Dendritic cell treated with granulocyte-macrophage colony-stimulating factor and Interleukin-4, amounts not matched to agents 40 ng/mL and 50 ng/mL, for 4 days (primary cell): ENCODE data around the gene MAP2K6.

ENCODE experiments used
- H3K27ac Mint-ChIP-seq: one replicate; pipeline ENCODE4 v1.8.0; 2022; ENCODE audit warnings: mild to moderate bottlenecking, mixed read lengths
- H3K27me3 Mint-ChIP-seq: one replicate; pipeline ENCODE4 v1.8.0; 2022; ENCODE audit warnings: mild to moderate bottlenecking, mixed read lengths
- H3K36me3 Mint-ChIP-seq: one replicate; pipeline ENCODE4 v1.8.0; 2022; ENCODE audit warnings: low read depth, mixed read lengths
- H3K4me1 Mint-ChIP-seq: one replicate; pipeline ENCODE4 v1.8.0; 2022; ENCODE audit warnings: low read depth, mixed read lengths
- H3K4me3 Mint-ChIP-seq: one replicate; pipeline ENCODE4 v1.8.0; 2022; ENCODE audit warnings: mild to moderate bottlenecking, moderate library complexity, mixed read lengths
- H3K9me3 Mint-ChIP-seq: one replicate; pipeline ENCODE4 v1.8.0; 2022; ENCODE audit warnings: mixed read lengths
- intact Hi-C: fragments of 100-400 bp; cut with micrococcal nuclease; formaldehyde crosslinking; loops from one replicate; pipeline ENCODE4 v1.15.0; 2022

MAP2K6 gene

GRCh38 chr17:69435971-69436696 lies 21.6 kb downstream of the MAP2K6 start:
- Mint-ChIP-seq H3K27ac (no peak overlapping the region), H3K4me1 (no peaks in the 10 kb centered on the region), H3K4me3 (no peak overlapping the region), H3K36me3 (peaks cover 6% of the 10 kb centered on the region), H3K27me3 (no peaks in the 10 kb centered on the region), H3K9me3 (no peaks in the 10 kb centered on the region)
- intact Hi-C loops = no loop called here

GRCh38 chr17:69437475-69437874 lies 23.0 kb downstream of the MAP2K6 start:
- Mint-ChIP-seq H3K36me3 (peaks cover 6% of the 10 kb centered on the region), H3K9me3 (no peaks in the 10 kb centered on the region)

GRCh38 chr17:69438776-69439175 lies 24.3 kb downstream of the MAP2K6 start:
- H3K4me3 Mint-ChIP-seq = no peak overlapping the region
- no peaks in the 10 kb centered on the region for H3K4me1 Mint-ChIP-seq
- H3K36me3 Mint-ChIP-seq = peaks cover 6% of the 10 kb centered on the region
- no peak overlapping the region for H3K27ac Mint-ChIP-seq
- intact Hi-C loops = no loop called here
- no peaks in the 10 kb centered on the region for H3K27me3 Mint-ChIP-seq
- H3K9me3 Mint-ChIP-seq = no peaks in the 10 kb centered on the region

More at GRCh38 chr17:69437475-69437874, 23.0 kb downstream of the MAP2K6 start:
- Mint-ChIP-seq H3K27me3 (no peaks in the 10 kb centered on the region), H3K27ac (no peak overlapping the region), H3K4me1 (no peaks in the 10 kb centered on the region), H3K4me3 (no peak overlapping the region)
- intact Hi-C loops = no loop called here

- H3K4me1 Mint-ChIP-seq = peaks cover 6% of the 10 kb centered on the region
- intact Hi-C loops = no loop called here
- no peak overlapping the region for H3K4me3 Mint-ChIP-seq
- no peak overlapping the region for H3K27ac Mint-ChIP-seq
- no peaks in the 10 kb centered on the region for H3K9me3 Mint-ChIP-seq
- peaks cover 6% of the 10 kb centered on the region for H3K36me3 Mint-ChIP-seq
- no peaks in the 10 kb centered on the region for H3K27me3 Mint-ChIP-seq
These were observed 26.7 kb downstream of the MAP2K6 start for GRCh38 chr17:69441179-69441578.

- H3K27ac Mint-ChIP-seq = no peak overlapping the region
- H3K4me1 Mint-ChIP-seq = peaks cover 6% of the 10 kb centered on the region
- intact Hi-C loops = no loop called here
- no peaks in the 10 kb centered on the region for H3K9me3 Mint-ChIP-seq
- H3K4me3 Mint-ChIP-seq = no peak overlapping the region
- no peaks in the 10 kb centered on the region for H3K27me3 Mint-ChIP-seq
- peaks cover 6% of the 10 kb centered on the region for H3K36me3 Mint-ChIP-seq
These were observed 28.6 kb downstream of the MAP2K6 start for GRCh38 chr17:69443138-69443537.

- H3K27me3 Mint-ChIP-seq = no peaks in the 10 kb centered on the region
- H3K4me3 Mint-ChIP-seq = no peak overlapping the region
- H3K9me3 Mint-ChIP-seq = no peaks in the 10 kb centered on the region
- intact Hi-C loops = no loop called here
- H3K27ac Mint-ChIP-seq = no peak overlapping the region
- peaks cover 6% of the 10 kb centered on the region for H3K36me3 Mint-ChIP-seq
- peaks cover 6% of the 10 kb centered on the region for H3K4me1 Mint-ChIP-seq
These were observed 29.5 kb downstream of the MAP2K6 start for GRCh38 chr17:69444023-69444422.

- Mint-ChIP-seq H3K9me3 (no peaks in the 10 kb centered on the region), H3K27ac (peak overlapping the region; percentile 66), H3K4me1 (peaks cover 6% of the 10 kb centered on the region), H3K4me3 (no peak overlapping the region), H3K36me3 (peaks cover 5% of the 10 kb centered on the region), H3K27me3 (no peaks in the 10 kb centered on the region)
- intact Hi-C loops = no loop called here
These were observed 30.6 kb downstream of the MAP2K6 start for GRCh38 chr17:69445132-69445531.

GRCh38 chr17:69447726-69448125 lies 33.2 kb downstream of the MAP2K6 start:
- intact Hi-C loops = no loop called here
- peaks cover 6% of the 10 kb centered on the region for H3K4me1 Mint-ChIP-seq
- H3K36me3 Mint-ChIP-seq = no peaks in the 10 kb centered on the region
- H3K27me3 Mint-ChIP-seq = no peaks in the 10 kb centered on the region
- H3K27ac Mint-ChIP-seq = no peak overlapping the region
- H3K4me3 Mint-ChIP-seq = no peak overlapping the region
- no peaks in the 10 kb centered on the region for H3K9me3 Mint-ChIP-seq

- Mint-ChIP-seq H3K9me3 (no peaks in the 10 kb centered on the region), H3K27ac (no peak overlapping the region), H3K36me3 (no peaks in the 10 kb centered on the region), H3K27me3 (no peaks in the 10 kb centered on the region), H3K4me1 (peaks cover 6% of the 10 kb centered on the region), H3K4me3 (no peak overlapping the region)
- intact Hi-C loops = no loop called here
These were observed 34.1 kb downstream of the MAP2K6 start for GRCh38 chr17:69448431-69449102.

GRCh38 chr17:69450131-69450530 lies 35.6 kb downstream of the MAP2K6 start:
- Mint-ChIP-seq H3K9me3 (no peaks in the 10 kb centered on the region), H3K4me1 (peaks cover 2% of the 10 kb centered on the region), H3K27me3 (no peaks in the 10 kb centered on the region), H3K27ac (no peak overlapping the region), H3K36me3 (no peaks in the 10 kb centered on the region), H3K4me3 (no peak overlapping the region)
- intact Hi-C loops = no loop called here

- Mint-ChIP-seq H3K27me3 (no peaks in the 10 kb centered on the region), H3K9me3 (no peaks in the 10 kb centered on the region), H3K36me3 (no peaks in the 10 kb centered on the region), H3K4me1 (no peaks in the 10 kb centered on the region), H3K27ac (no peak overlapping the region), H3K4me3 (no peak overlapping the region)
- intact Hi-C loops = no loop called here
These were observed 36.4 kb downstream of the MAP2K6 start for GRCh38 chr17:69450918-69451317.

GRCh38 chr17:69451416-69452394 lies 37.2 kb downstream of the MAP2K6 start:
- H3K9me3 Mint-ChIP-seq = no peaks in the 10 kb centered on the region
- H3K27ac Mint-ChIP-seq = no peak overlapping the region
- H3K4me1 Mint-ChIP-seq = peaks cover 1% of the 10 kb centered on the region
- H3K27me3 Mint-ChIP-seq = no peaks in the 10 kb centered on the region
- no peak overlapping the region for H3K4me3 Mint-ChIP-seq
- no peaks in the 10 kb centered on the region for H3K36me3 Mint-ChIP-seq
- intact Hi-C loops = no loop called here

GRCh38 chr17:69452664-69453260 lies 38.3 kb downstream of the MAP2K6 start:
- Mint-ChIP-seq H3K4me3 (no peak overlapping the region), H3K27ac (no peak overlapping the region), H3K36me3 (no peaks in the 10 kb centered on the region), H3K27me3 (no peaks in the 10 kb centered on the region), H3K4me1 (peaks cover 7% of the 10 kb centered on the region), H3K9me3 (no peaks in the 10 kb centered on the region)
- intact Hi-C loops = no loop called here
